COLO668 (cell line): ENCODE results near the gene ECE1.

ENCODE experiments used
- DNase-seq: peaks from one replicate; lab custom pipeline; 2025; ENCODE audit not compliant: unreplicated experiment; lab: John Stamatoyannopoulos, UW

ECE1 gene

DNA sequence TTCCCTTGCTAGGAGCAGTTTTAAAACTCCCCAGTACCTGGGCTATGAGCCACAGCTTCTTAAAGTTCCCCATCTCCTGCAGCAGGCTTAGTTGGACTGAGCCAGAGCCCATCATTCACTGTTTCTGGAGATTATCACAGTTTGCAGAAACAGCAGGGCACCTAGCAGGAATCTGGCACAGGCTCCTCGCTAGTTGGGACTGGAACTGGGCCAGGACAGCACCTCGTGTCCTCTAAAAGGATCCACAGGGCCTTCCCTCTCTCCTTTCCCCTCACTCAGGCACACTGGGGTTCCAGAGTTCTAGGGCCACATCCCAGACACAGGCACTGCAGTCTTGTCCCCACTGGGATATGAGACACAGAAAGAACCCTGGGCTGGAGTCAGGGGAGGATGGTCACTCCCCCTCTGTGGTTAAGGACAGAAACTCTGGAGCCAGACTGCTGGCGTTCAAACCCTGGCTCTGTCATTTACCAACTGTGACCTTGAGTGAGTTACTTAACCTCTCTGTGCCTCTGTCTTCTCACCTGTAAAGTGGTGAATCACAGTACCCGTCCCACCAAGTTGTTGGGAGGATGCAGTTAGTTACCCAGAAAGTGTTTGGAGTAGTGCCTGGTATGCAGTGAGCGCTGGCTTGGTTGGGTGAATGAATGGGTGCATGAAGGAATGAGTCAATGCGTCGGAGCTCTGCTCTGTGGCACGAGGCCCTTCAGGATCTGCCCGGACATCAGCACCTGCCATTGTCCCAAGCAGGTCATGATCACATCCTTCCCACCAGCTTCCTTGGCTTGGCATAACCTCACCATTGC, 18.8 kb upstream of the ECE1 start:
- no peak for DNase-seq

GRCh38 chr1:21308330-21308729, 18.1 kb upstream of the ECE1 start:
- DNase-seq: no peak

DNA sequence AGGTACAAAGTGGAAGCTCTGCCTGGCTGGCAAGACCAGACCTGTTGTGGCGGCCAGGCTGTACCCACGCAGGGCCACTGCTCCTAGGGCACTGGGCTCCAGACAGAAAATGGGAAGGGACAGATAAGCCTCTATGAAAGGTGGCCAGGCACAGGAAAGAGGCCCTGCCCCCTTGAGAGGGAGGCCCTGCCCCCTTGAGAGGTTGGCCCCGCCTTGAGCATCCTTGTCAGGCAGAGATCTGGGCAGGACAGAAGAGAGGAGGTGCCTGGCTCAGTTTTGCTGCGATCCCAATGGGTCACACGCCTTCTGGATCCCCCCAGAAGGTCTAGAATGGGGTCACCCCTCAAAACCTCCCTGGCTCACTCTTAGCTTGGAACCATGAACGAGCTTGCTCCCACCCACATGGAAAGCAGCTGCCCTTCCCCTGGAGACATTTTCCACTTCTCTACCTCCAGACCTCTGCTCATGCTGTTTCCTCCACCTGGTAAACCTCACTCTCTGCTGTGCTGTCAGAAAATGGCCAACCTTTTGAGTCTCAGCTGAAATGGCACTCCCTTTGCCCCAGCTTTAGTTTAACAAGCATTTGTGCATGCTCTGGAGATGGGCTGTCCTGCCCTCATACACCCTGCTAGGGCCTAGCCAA, 17.5 kb upstream of the ECE1 start:
- DNase-seq: no peak

DNA sequence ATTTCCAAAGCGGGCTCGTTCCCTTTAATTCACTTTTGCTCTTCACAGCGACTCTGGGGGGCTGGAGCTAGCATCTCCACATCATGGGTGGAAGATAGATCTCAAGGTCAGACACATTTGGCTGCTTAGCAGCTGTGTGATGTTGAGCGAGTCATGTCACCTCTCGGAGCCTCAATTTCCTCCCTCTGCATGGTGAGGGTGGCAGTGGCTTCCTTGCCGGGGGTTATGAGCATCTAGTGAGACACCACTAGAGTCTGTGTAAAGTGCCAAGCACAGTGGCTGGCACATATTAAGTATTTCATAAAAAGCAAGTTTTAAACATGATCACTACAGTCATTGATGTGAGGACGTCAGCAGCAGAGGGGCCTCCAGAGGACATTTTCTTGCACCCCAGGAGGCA, 16.9 kb upstream of the ECE1 start:
- no peak for DNase-seq

GRCh38 chr1:21305900-21306189, 15.6 kb upstream of the ECE1 start:
- DNase-seq: no peak

GRCh38 chr1:21305155-21305899, 15.1 kb upstream of the ECE1 start:
- DNase-seq: no peak

DNA sequence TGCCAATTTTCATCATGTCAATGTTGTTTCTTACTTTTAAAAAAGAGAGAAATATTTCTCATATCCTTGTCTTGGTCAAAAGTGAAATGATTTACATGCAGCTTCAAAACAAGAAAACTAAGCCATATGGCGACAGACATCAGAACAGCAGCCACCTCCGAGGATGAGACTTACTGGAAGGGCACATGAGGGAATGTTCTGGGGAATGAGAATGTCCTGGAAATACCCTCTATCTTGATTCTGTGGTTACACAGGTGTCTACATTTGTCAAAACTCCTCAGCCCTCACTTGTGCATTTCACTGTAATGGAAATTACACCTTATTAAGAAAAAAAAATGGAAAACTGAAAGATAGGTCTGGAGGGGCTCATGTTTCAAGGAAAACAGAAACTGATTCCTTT, 14.2 kb upstream of the ECE1 start:
- DNase-seq: no peak

- peak; percentile 49 for DNase-seq
Measured at GRCh38 chr1:21302747-21303715, 12.8 kb upstream of the ECE1 start.

- DNase-seq: no peak
Measured at GRCh38 chr1:21301794-21302440, 11.7 kb upstream of the ECE1 start.

- DNase-seq: no peak
Measured at GRCh38 chr1:21300774-21301173, 10.5 kb upstream of the ECE1 start.

GRCh38 chr1:21299780-21300395, 9.6 kb upstream of the ECE1 start:
- no peak for DNase-seq

DNA sequence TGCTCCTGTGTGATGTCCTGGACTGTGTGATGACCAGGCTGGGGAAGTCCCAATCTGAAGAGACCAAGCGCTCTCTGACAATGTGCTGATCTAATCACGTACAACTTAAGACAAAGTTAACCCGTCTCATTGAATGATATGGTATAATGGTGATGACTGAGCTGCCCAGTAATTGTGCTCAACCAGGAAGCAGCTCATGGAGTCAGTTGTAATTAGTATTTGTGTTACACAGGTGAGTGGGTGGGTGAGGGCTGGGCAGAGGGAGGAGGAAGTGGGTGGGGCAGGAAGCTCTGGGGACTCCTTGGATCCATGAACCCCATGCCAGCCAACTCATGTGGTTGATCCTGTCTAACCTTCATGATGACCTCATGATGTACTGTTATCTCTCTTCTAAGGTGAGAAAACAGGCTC, 8.7 kb upstream of the ECE1 start:
- DNase-seq: peak; percentile 41

GRCh38 chr1:21297975-21298374, 7.7 kb upstream of the ECE1 start:
- DNase-seq: no peak

- DNase-seq: no peak
Measured at GRCh38 chr1:21296509-21297354, 6.5 kb upstream of the ECE1 start.

DNA sequence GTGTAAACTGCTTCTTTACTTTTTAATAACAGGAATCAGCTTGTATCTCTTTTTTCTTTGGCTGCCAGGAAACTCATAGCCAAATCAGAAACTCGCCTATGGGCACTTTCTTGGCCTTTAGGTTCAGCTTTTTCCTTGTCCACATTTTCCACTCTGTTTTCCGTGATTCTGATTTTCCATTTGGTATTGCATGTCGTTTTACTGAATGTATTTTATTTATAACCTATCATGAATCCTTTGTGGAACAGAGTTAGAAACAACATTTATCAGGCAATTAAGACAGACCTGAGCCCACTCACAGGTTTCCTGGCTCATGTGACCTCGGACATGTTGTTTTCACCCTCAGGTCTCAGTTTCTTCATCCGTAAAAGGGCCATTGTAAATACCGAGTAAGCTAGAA, 5.3 kb upstream of the ECE1 start:
- no peak for DNase-seq

GRCh38 chr1:21295002-21295401, 4.7 kb upstream of the ECE1 start:
- DNase-seq: no peak

DNA sequence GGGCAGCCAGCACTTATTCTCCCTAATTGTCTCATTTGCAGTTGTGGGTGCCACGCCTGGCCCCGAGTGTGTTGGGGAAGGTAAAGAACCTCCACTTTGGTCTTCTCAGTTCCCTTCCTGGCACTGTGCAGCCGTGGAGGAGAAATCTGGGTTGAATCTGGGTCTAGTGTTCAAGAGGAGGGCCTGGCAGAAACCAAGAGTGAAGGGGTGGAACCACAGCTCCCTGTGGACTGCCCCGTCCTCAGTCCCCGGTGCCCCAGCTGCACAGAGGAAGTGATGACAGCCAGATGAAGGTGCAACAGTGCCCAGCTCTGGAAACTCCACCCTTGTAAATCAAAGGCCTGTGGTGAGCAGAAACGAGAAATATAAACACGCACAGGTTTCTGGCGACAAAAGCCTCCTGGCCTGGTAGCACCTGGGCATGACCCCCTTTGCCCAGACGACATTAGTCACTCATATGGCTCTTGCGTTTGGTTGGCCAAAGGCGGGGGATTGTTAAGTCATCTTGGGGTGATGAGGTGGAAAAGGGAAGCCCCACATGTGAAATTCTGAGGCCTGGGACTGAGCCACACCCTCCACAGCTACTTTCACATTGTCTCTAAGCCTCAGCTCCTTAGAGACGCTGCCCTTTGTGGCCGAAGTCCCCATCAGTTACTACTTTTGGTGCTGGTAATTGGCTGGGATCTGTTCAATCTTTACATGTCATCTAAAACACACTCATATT, 4.2 kb upstream of the ECE1 start:
- peak; percentile 50 for DNase-seq

DNA sequence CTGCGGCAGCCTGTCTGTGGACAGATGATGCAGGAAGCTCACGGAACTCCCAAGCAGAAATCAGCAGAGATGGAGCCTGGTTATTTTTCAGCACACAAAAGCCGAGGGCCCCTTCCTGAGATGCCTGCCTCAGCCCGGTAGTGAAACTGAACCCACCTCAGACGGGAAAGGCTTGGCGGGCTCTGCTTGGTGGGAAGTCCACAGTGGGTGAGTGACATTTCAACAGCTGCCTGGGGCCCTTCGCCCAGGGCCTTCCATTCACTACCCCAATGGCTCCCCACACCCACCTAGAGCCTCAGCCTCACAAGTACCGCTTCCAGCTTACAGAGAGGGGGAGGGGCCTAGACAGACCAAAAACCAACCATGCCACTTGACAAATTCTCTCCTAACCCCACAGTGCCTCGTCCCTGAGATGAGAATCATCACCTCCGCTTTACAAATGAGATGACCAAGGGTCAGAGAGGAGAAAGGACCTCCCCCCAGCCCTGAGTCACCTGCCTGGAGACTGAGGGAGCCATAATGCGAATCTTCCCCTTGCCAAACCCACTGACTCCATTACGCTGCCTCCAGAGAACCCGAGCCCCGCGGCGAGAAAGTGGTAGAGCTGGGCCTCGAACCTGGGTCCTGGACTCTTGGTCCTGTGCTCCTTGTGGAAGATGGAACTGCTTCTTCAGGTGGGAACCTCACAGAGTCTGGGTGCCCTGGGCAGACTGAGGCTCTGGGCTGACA, 3.4 kb upstream of the ECE1 start:
- no peak for DNase-seq
